ENCODE results near the gene PPP2R5D. TPM values are rescaled to one million over a fixed set of nuclear protein-coding genes. Genes with fewer than 3 reads are reported as not detected.

Gene PPP2R5D
- total and polyA plus RNA-seq, 2 of the 8 experiments (the other 6 are each of a cell fraction or from before 2014, with no cell fraction given), result 52.1 to 55.7 TPM

GRCh38 chr6:43035495-43036194, 51.3 kb downstream of the PPP2R5D start:
- CTCF ChIA-PET (ENCODE audit: partially characterized antibody), result interaction anchor here (0.6 to 2.2 kb wide), 9 partner anchors 9 to 304 kb away, joined by 3 to 5 read pairs (median 3); no protein-coding TSS in a partner anchor
- Histone ChIP-seq H2BK5ac (ENCODE audit: low read depth, low read length) (no peak overlapping the region), H3K4ac (replicated peaks; ENCODE audit: insufficient read length, low read depth, low read length) (no peak overlapping the region), H3K36me3 (ENCODE audit: control insufficient read depth in 2 of 4, insufficient read depth in 4 of 4, low read length in 3 of 4) (peaks cover 2 to 35% (median 14%) of the 10 kb centered on the region in 4 experiments; a peak in 5 of 8 replicates), H3K23ac (ENCODE audit: insufficient read length) (no peak overlapping the region), H3K79me1 (ENCODE audit: low read depth, low read length) (no peaks in the 10 kb centered on the region), H3K56ac (replicated peaks; ENCODE audit: insufficient read length, low read depth, low read length) (no peak overlapping the region), H3K9ac (replicated peaks in 1 of 4; ENCODE audit: extremely low read depth in 1 of 4, low read depth in 3 of 4, low read length in 3 of 4) (no peak overlapping the region), H4K8ac (ENCODE audit: extremely low read depth, insufficient read depth, low read length) (peak overlapping the region; percentile 77; the same call in 1 of the 2 replicates), H3K18ac (ENCODE audit: extremely low read depth, low read length) (no peak overlapping the region), H3K79me2 (ENCODE audit: control insufficient read depth in 1 of 2, insufficient read depth in 2 of 2, low read length in 2 of 2) (no peaks in the 10 kb centered on the region), H2AFZ (ENCODE audit: low read length) (no peak overlapping the region), H2BK20ac (ENCODE audit: low read length) (no peak overlapping the region), H2AK5ac (ENCODE audit: low read depth, low read length) (no peak overlapping the region), H3K23me2 (ENCODE audit: low read depth, low read length) (peaks cover 2% of the 10 kb centered on the region; the same call in 1 of the 2 replicates), H2BK120ac (replicated peaks; ENCODE audit: low read depth, low read length) (no peak overlapping the region), H3K4me3 (ENCODE audit: extremely low read depth in 1 of 4, insufficient read depth in 2 of 4, low read depth in 3 of 4, low read length in 4 of 4) (no peak overlapping the region), H2BK12ac (ENCODE audit: low read depth, low read length) (no peak overlapping the region), H3K4me2 (ENCODE audit: insufficient read depth in 1 of 2, low read depth in 2 of 2, low read length in 2 of 2) (no peak overlapping the region), H4K91ac (replicated peaks; ENCODE audit: insufficient read length, low read length) (no peak overlapping the region), H3K27me3 (replicated peaks in 1 of 4; ENCODE audit: control insufficient read depth in 3 of 4, extremely low read depth in 1 of 4, insufficient read depth in 3 of 4, low read length in 3 of 4) (no peaks in the 10 kb centered on the region), H3K14ac (ENCODE audit: insufficient read length) (no peak overlapping the region), H4K5ac (ENCODE audit: insufficient read length, low read depth, low read length) (no peak overlapping the region), H3K27ac (ENCODE audit: low read depth, low read length) (no peak overlapping the region), H3K9me3 (ENCODE audit: insufficient read depth in 2 of 2, low read depth in 1 of 2, low read length in 1 of 2) (no peaks in the 10 kb centered on the region), H2BK15ac (ENCODE audit: low read length) (no peak overlapping the region), H4K20me1 (replicated peaks in 1 of 2; ENCODE audit: control insufficient read depth in 1 of 2, insufficient read depth in 2 of 2, low read length in 2 of 2) (peaks cover 2 to 16% of the 10 kb centered on the region in 2 experiments), H3K4me1 (replicated peaks in 1 of 4; ENCODE audit: control insufficient read depth in 3 of 4, insufficient read depth in 4 of 4, low read length in 3 of 4) (no peaks in the 10 kb centered on the region)
- 90% methylated on average over 3 of the region's 4 CpGs; no CpG with 5 or more reads in 1 of the 2 experiments for WGBS, 2 experiments (ENCODE audit: extremely low coverage in 1 of 2, insufficient coverage in 1 of 2, insufficient read length in 1 of 2, insufficient replicate concordance in 2 of 2, low coverage in 1 of 2, low lambda C conversion rate in 2 of 2, missing lambda C conversion rate in 1 of 2)
- DNase-seq (ENCODE audit: low read depth in 1 of 2, low spot score in 2 of 2), result no peak
- POLR2A ChIA-PET (ENCODE audit: partially characterized antibody), result interaction anchor here (1.0 to 29.7 kb wide), 7 partner anchors 7 to 127 kb away, joined by 3 to 584 read pairs (median 7); partner anchors contain the start of genes CNPY3, CUL7, KLC4 and KLHDC3
- TF ChIP-seq RAD21 (IDR thresholded peaks at IDR 0.05 in 1 of 2, conservative IDR thresholded peaks at IDR 0.05 in 1 of 2; ENCODE audit: low read depth in 2 of 2, low read length in 2 of 2), result no peak
- TF ChIP-seq JUND (IDR thresholded peaks at IDR 0.05; ENCODE audit: low read length), result no peak
- peak in 1 of 2 experiments; percentile 37; a peak in 1 of 3 replicates for TF ChIP-seq POLR2A (IDR thresholded peaks at IDR 0.05; ENCODE audit: control extremely low read depth in 1 of 2, low read depth in 2 of 2, low read length in 2 of 2)
- no peak for TF ChIP-seq SIX5 (IDR thresholded peaks at IDR 0.05; ENCODE audit: low read depth, low read length)
- no peak for TF ChIP-seq GTF2F1 (IDR thresholded peaks at IDR 0.05; ENCODE audit: borderline replicate concordance, low read depth, low read length)
- no peak for FAIRE-seq

Data from H1 (cell line).